Upper lobe of right lung (tissue), 1 donor: ENCODE results near the gene RASGRF1. TPM values are rescaled to one million over a fixed set of nuclear protein-coding genes. Genes with fewer than 3 reads are reported as not detected.

Experiments
- ATAC-seq: fragments of 200-7000 bp; cut with Tn5 transposase; one replicate; pipeline ENCODE4 v1.9.1; 2020; ENCODE audit warnings: mild to moderate bottlenecking, moderate library complexity
- DNase-seq: peaks from one replicate; pipeline ENCODE4 v3.0.0-alpha.2; 2020
- H3K27ac ChIP-seq: fragments of 200-600 bp; one replicate; pipeline ENCODE4 v1.8.0; 2022
- H3K27me3 ChIP-seq: fragments of 200-600 bp; one replicate; pipeline ENCODE4 v1.8.0; 2022; ENCODE audit warnings: mild to moderate bottlenecking
- H3K36me3 ChIP-seq: fragments of 200-600 bp; one replicate; pipeline ENCODE4 v1.8.0; 2022
- H3K4me1 ChIP-seq: fragments of 200-600 bp; one replicate; pipeline ENCODE4 v1.8.0; 2022
- H3K4me3 ChIP-seq: fragments of 200-600 bp; one replicate; pipeline ENCODE4 v1.8.0; 2022; ENCODE audit warnings: mild to moderate bottlenecking
- H3K9me3 ChIP-seq: fragments of 200-600 bp; one replicate; pipeline ENCODE4 v1.8.0; 2022
- CTCF ChIP-seq: fragments of 200-600 bp; IDR thresholded peaks from one replicate; pipeline ENCODE4 v1.8.0; 2022; ENCODE audit warnings: antibody characterized with exemption
- intact Hi-C: fragments of 100-400 bp; cut with DNase I; formaldehyde crosslinking; loops from one replicate; pipeline ENCODE4 v1.11.0; 2022
- total RNA-seq: library from RNA; stranded (reverse); fragmentation: NEBNext Ultra II Directional; extraction: Animal tissue kit (Norgen Biotek cat#: 25700); gene quantifications from one replicate; pipeline ENCODE4 v1.2.1, GENCODE V29; 2021
- donor health status: DM: no; HTN: yes; CAD: no; lungs with severe emphysema.

Gene RASGRF1
- total RNA-seq, 1 donor from 2014 or later, result 105 TPM

GRCh38 chr15:78989701-78990240 lies 100.8 kb downstream of the RASGRF1 start:
- DNase-seq (no peak), ATAC-seq (peak; percentile 1)
- Histone ChIP-seq H3K36me3 (no peaks in the 10 kb centered on the region), H3K4me1 (peaks cover 37% of the 10 kb centered on the region), H3K4me3 (no peak overlapping the region), H3K9me3 (no peaks in the 10 kb centered on the region), H3K27me3 (no peaks in the 10 kb centered on the region), H3K27ac (peak overlapping the region; percentile 63)
- no peak for TF ChIP-seq CTCF
- intact Hi-C loops, result no loop called here

- Histone ChIP-seq H3K4me1 (peaks cover 37% of the 10 kb centered on the region), H3K27ac (peak overlapping the region; percentile 70), H3K4me3 (no peak overlapping the region), H3K27me3 (no peaks in the 10 kb centered on the region), H3K9me3 (no peaks in the 10 kb centered on the region), H3K36me3 (no peaks in the 10 kb centered on the region)
- intact Hi-C loops, result no loop called here
- ATAC-seq (peak; percentile 90), DNase-seq (peak; percentile 93)
- TF ChIP-seq CTCF, result no peak
Observed at GRCh38 chr15:78988361-78988911, 102.1 kb downstream of the RASGRF1 start.

- no peak for DNase-seq
Observed at GRCh38 chr15:78987556-78988360, 102.8 kb downstream of the RASGRF1 start.

GRCh38 chr15:78985859-78986475 lies 104.6 kb downstream of the RASGRF1 start:
- DNase-seq, result no peak
- no peak for ATAC-seq
- Histone ChIP-seq H3K36me3 (no peaks in the 10 kb centered on the region), H3K9me3 (no peaks in the 10 kb centered on the region), H3K4me3 (no peak overlapping the region), H3K27ac (no peak overlapping the region), H3K27me3 (no peaks in the 10 kb centered on the region), H3K4me1 (peaks cover 34% of the 10 kb centered on the region)
- intact Hi-C loops, result no loop called here
- no peak for TF ChIP-seq CTCF

More at GRCh38 chr15:78987556-78988360, 102.8 kb downstream of the RASGRF1 start:
- Histone ChIP-seq H3K9me3 (no peaks in the 10 kb centered on the region), H3K36me3 (no peaks in the 10 kb centered on the region), H3K4me3 (no peak overlapping the region), H3K27ac (peak overlapping the region; percentile 70), H3K4me1 (peaks cover 37% of the 10 kb centered on the region), H3K27me3 (no peaks in the 10 kb centered on the region)
- no peak for TF ChIP-seq CTCF
- intact Hi-C loops, result no loop called here
- no peak for ATAC-seq

- Histone ChIP-seq H3K4me1 (peaks cover 15% of the 10 kb centered on the region), H3K36me3 (no peaks in the 10 kb centered on the region), H3K27me3 (no peaks in the 10 kb centered on the region), H3K4me3 (no peak overlapping the region), H3K9me3 (no peaks in the 10 kb centered on the region), H3K27ac (no peak overlapping the region)
- no peak for TF ChIP-seq CTCF
- DNase-seq, result no peak
- no peak for ATAC-seq
- intact Hi-C loops, result no loop called here
Observed at GRCh38 chr15:78984041-78984440, 106.5 kb downstream of the RASGRF1 start.
